Measurements from ENCODE around the gene TMPRSS11B.

DNA sequence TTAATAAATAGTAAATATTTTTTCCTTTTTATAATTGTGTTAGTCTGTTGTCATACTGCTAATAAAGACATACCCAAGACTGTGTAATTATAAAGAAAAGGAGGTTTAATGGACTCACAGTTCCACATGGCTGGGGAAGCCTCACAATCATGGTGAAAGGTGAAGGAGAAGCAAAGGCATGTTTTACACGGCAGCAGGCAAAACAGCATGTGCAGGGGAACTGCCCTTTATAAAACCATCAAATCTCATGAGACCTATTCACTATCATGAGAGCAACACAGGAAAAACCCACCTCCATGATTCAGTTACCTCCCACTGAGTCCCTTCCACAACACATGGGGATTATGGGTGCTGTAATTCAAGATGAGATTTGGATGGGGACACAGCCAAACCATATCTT lies 45.8 kb upstream of the TMPRSS11B start:
- no peak for TF ChIP-seq EP300 (IDR thresholded peaks at IDR 0.05)
- TF ChIP-seq, protein P1, sequence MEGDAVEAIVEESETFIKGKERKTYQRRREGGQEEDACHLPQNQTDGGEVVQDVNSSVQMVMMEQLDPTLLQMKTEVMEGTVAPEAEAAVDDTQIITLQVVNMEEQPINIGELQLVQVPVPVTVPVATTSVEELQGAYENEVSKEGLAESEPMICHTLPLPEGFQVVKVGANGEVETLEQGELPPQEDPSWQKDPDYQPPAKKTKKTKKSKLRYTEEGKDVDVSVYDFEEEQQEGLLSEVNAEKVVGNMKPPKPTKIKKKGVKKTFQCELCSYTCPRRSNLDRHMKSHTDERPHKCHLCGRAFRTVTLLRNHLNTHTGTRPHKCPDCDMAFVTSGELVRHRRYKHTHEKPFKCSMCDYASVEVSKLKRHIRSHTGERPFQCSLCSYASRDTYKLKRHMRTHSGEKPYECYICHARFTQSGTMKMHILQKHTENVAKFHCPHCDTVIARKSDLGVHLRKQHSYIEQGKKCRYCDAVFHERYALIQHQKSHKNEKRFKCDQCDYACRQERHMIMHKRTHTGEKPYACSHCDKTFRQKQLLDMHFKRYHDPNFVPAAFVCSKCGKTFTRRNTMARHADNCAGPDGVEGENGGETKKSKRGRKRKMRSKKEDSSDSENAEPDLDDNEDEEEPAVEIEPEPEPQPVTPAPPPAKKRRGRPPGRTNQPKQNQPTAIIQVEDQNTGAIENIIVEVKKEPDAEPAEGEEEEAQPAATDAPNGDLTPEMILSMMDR (IDR thresholded peaks at IDR 0.05): no peak
- no peak for TF ChIP-seq POLR2A (IDR thresholded peaks at IDR 0.05)

Data from gastroesophageal sphincter (tissue), 3 donors.